ENCODE measurements around the gene ATXN10.
"Not testable (repeated sequence)": the region's sequence is repeated elsewhere in the genome, so short reads cannot be mapped to it uniquely, and the experiment has no call there.

Gene ATXN10

GRCh38 chr22:45642986-45643385 lies 28.6 kb upstream of the ATXN10 start:
- no peak for DNase-seq (ENCODE audit: low spot score)

GRCh38 chr22:45644714-45645113 lies 26.9 kb upstream of the ATXN10 start:
- DNase-seq (ENCODE audit: low spot score), result no peak

GRCh38 chr22:45645150-45645525 lies 26.5 kb upstream of the ATXN10 start:
- no peak for DNase-seq (ENCODE audit: low spot score)

GRCh38 chr22:45645526-45646414 lies 25.9 kb upstream of the ATXN10 start:
- no peak for DNase-seq (ENCODE audit: low spot score)

- DNase-seq (ENCODE audit: low spot score), result no peak
Observed at GRCh38 chr22:45647532-45648225, 24.0 kb upstream of the ATXN10 start.

- no peak for DNase-seq (ENCODE audit: low spot score)
Observed at GRCh38 chr22:45648301-45649117, 23.1 kb upstream of the ATXN10 start.

GRCh38 chr22:45649809-45650208 lies 21.8 kb upstream of the ATXN10 start:
- no peak for DNase-seq (ENCODE audit: low spot score)

- no peak for DNase-seq (ENCODE audit: low spot score)
Observed at GRCh38 chr22:45650721-45651120, 20.9 kb upstream of the ATXN10 start.

- no peak for DNase-seq (ENCODE audit: low spot score)
Observed at GRCh38 chr22:45651931-45652528, 19.6 kb upstream of the ATXN10 start.

- no peak for DNase-seq (ENCODE audit: low spot score)
Observed at GRCh38 chr22:45656577-45656976, 15.1 kb upstream of the ATXN10 start.

GRCh38 chr22:45657701-45658100 lies 13.9 kb upstream of the ATXN10 start:
- no peak for DNase-seq (ENCODE audit: low spot score)

- no peak for DNase-seq (ENCODE audit: low spot score)
Observed at GRCh38 chr22:45664136-45664646, 7.4 kb upstream of the ATXN10 start.

- no peak for DNase-seq (ENCODE audit: low spot score)
Observed at GRCh38 chr22:45667486-45667885, 4.1 kb upstream of the ATXN10 start.

GRCh38 chr22:45670363-45670762 lies 1.3 kb upstream of the ATXN10 start:
- not testable (repeated sequence) for DNase-seq (ENCODE audit: low spot score)

- no peak for DNase-seq (ENCODE audit: low spot score)
Observed at GRCh38 chr22:45670981-45671782, 452 bp upstream of the ATXN10 start.

- peak; percentile 9 for DNase-seq (ENCODE audit: low spot score)
Observed at GRCh38 chr22:45672564-45673481, 1.2 kb downstream of the ATXN10 start.

GRCh38 chr22:45673482-45674175 lies 2.0 kb downstream of the ATXN10 start:
- DNase-seq (ENCODE audit: low spot score), result peak; percentile 29

- no peak for DNase-seq (ENCODE audit: low spot score)
Observed at GRCh38 chr22:45676024-45676423, 4.4 kb downstream of the ATXN10 start.

- DNase-seq (ENCODE audit: low spot score), result no peak
Observed at GRCh38 chr22:45677063-45677462, 5.4 kb downstream of the ATXN10 start.

Data from pons (tissue), 1 donor.